NCI-H1436 treated with DMSO at 0.1 percent for 48 hours (cell line): ENCODE measurements around the gene LMBR1L.
A peak's percentile ranks its signal among the peaks of the same experiment; 100 is the strongest.

Source experiments
- DNase-seq: peaks from one replicate; lab custom pipeline; 2025; lab: John Stamatoyannopoulos, UW

The LMBR1L gene

GRCh38 chr12:49111206-49111605, 559 bp upstream of the LMBR1L start:
- no peak for DNase-seq

- no peak for DNase-seq
Measured at GRCh38 chr12:49109641-49110463, 795 bp downstream of the LMBR1L start.

GRCh38 chr12:49108958-49109404, 1.7 kb downstream of the LMBR1L start:
- no peak for DNase-seq

- DNase-seq, result no peak
Measured at GRCh38 chr12:49105504-49106084, 5.1 kb downstream of the LMBR1L start.

- DNase-seq, result no peak
Measured at GRCh38 chr12:49104822-49105221, 5.8 kb downstream of the LMBR1L start.

- no peak for DNase-seq
Measured at GRCh38 chr12:49100380-49100779, 10.3 kb downstream of the LMBR1L start.

GRCh38 chr12:49098703-49099102, 11.9 kb downstream of the LMBR1L start:
- DNase-seq, result no peak

- no peak for DNase-seq
Measured at GRCh38 chr12:49098035-49098451, 12.6 kb downstream of the LMBR1L start.

- DNase-seq, result no peak
Measured at GRCh38 chr12:49097381-49097780, 13.3 kb downstream of the LMBR1L start.

- DNase-seq, result no peak
Measured at GRCh38 chr12:49094975-49095365, 15.7 kb downstream of the LMBR1L start.

- no peak for DNase-seq
Measured at GRCh38 chr12:49094160-49094974, 16.3 kb downstream of the LMBR1L start, which contains the start of gene DHH. Gene DHH, minus strand, starts transcription at chr12:49094801. Its CDS starts 289 bp downstream, at chr12:49094512.

- DNase-seq, result no peak
Measured at GRCh38 chr12:49093792-49094159, 16.9 kb downstream of the LMBR1L start.

GRCh38 chr12:49092816-49093406, 17.7 kb downstream of the LMBR1L start:
- DNase-seq, result no peak

- DNase-seq, result no peak
Measured at GRCh38 chr12:49092086-49092815, 18.4 kb downstream of the LMBR1L start.

- no peak for DNase-seq
Measured at GRCh38 chr12:49091836-49092085, 18.9 kb downstream of the LMBR1L start.

GRCh38 chr12:49091056-49091835, 19.4 kb downstream of the LMBR1L start:
- no peak for DNase-seq

- no peak for DNase-seq
Measured at GRCh38 chr12:49089821-49090773, 20.6 kb downstream of the LMBR1L start.

GRCh38 chr12:49088932-49089330, 21.7 kb downstream of the LMBR1L start:
- DNase-seq, result no peak

- DNase-seq, result peak; percentile 94
Measured at GRCh38 chr12:49088150-49088931, 22.3 kb downstream of the LMBR1L start.
